ENCODE results near the gene PNPLA3.

PNPLA3 gene

DNA sequence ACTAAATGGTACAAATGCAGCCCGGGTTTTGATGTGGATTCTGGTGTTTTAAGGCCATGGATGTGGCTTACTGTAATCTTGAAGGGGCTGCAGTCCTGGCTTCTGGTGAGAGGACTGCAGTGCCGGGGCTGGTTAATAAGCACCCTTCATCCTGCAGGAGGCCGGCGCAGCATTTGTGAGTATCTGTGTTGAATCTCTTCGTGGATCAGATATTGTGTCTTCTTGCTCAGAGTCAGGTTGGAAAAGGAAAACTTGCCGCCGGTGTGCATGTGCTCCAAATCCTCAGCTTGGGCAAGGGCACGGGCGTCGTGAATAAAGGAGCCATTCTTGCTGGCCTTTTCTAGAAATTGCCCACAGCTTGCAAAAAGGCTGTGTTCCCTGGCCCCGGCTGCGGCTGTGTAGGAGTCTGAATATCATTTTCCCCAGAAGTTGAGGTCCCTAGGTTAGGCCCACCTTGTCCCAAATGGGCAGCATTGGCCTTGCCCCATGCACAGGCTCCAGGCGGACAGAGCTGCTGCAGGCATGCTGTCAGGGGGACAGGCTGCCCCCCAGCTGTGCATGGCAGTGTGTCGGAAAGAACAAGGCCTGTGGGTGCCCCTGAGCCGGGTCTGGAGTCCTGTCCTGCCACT lies 71.6 kb downstream of the PNPLA3 start:
- no peak for DNase-seq

DNA sequence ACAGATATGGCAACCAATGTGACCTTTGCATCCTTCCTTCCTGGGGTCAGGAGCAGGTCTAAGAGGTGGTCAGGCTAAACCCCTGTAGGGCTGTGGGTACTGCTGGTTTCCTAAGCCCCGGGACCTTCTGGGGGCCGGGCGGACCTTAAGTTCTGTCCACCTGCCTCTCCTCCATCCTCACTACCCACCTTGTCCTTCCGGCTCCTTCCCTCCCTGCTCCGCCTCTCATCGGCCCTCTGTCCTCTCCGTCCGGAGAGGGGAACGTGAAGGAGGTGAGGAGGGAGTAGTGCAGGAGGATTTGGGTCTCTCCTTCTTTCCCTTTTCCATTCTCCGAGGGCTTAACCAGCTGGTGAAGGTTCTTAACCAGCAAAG lies 72.2 kb downstream of the PNPLA3 start:
- no peak for DNase-seq

DNA sequence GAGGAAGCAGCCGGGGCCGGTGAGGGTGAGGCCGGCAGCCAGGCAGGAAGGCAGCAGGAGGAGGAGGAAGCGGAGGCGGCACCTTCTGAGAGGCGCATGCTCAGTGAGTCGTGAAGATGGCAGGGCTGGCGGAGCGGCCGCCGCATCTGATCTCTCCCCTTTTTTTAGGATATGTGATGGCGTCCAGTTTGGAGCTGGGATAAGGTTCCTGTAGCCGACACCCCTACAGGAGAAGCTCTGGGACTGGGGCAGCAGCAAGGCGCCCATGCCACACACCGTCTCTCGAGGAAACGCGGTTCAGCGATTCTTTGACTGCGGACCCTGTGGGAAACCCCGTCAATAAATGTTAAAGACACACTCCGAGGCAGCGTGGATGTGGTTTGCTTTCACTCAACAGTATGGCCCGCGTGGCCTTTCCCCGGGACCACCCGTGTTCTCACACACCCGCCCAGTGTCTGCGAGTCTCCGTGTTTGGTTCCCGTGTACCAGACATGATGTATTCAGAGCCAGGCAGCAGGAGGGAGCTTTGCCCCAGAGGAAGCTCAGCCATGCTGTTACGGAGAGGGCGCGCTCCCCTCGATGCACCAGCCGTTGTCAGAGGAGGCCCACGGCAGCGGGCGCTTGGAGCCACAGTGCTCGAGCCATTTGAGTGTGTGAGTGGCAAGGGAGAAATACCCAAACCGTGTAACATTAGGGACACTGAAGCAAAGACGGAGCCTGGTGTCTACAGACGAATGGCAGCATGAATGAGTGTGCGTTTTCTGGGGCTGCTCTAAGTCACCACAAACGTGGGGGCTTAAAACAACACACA lies 72.8 kb downstream of the PNPLA3 start:
- DNase-seq, result no peak

- DNase-seq, result no peak
Measured at GRCh38 chr22:43996981-43997265, 73.3 kb downstream of the PNPLA3 start.

Data from NCI-H1694 treated with DMSO at 0.1 percent for 48 hours (cell line).